SU-DHL-6 (cell line): Measurements from ENCODE around the gene PRPS2.

Experiments used
- H2AFZ ChIP-seq: fragments of 200-600 bp; sonication (generic); 2 replicates; pipeline ENCODE4 v1.6.1; 2014; ENCODE audit warnings: low read depth, mild to moderate bottlenecking, moderate library complexity, mixed read lengths, antibody characterized with exemption, low read length; ENCODE audit not compliant: severe bottlenecking
- H3F3A ChIP-seq: fragments of 200-600 bp; shearing (Covaris generic); 2 replicates; pipeline ENCODE4 v1.6.0; 2016; ENCODE audit warnings: antibody characterized with exemption, mild to moderate bottlenecking; ENCODE audit not compliant: insufficient read depth
- H3K27ac ChIP-seq: fragments of 200-600 bp; sonication (generic); 2 replicates; pipeline ENCODE4 v1.5.1; 2016; ENCODE audit warnings: low read depth, mild to moderate bottlenecking, low read length, moderate library complexity, mixed read lengths
- H3K27me3 ChIP-seq: fragments of 200-600 bp; sonication (generic), shearing (Covaris generic); 2 replicates; pipeline ENCODE4 v1.6.0; 2014; ENCODE audit warnings: mild to moderate bottlenecking, low read length
- H3K36me3 ChIP-seq: fragments of 200-600 bp; sonication (generic); 2 replicates; pipeline ENCODE4 v1.6.1; 2014; ENCODE audit warnings: mild to moderate bottlenecking, low read length, mixed read lengths
- H3K4me2 ChIP-seq: fragments of 300-600, 200-600 bp; shearing (Covaris generic), sonication (generic); 2 replicates; pipeline ENCODE4 v1.6.0; 2014; ENCODE audit warnings: low read length, low read depth, mild to moderate bottlenecking; ENCODE audit not compliant: poor library complexity, severe bottlenecking
- H3K4me3 ChIP-seq: fragments of 200-600 bp; sonication (generic); 2 replicates; pipeline ENCODE4 v1.5.1; 2014; ENCODE audit warnings: antibody characterized with exemption, low read length, mild to moderate bottlenecking, mixed read lengths; ENCODE audit not compliant: insufficient read depth, poor library complexity, severe bottlenecking
- H3K79me2 ChIP-seq: fragments of 200-600 bp; sonication (generic); 2 replicates; pipeline ENCODE4 v1.6.1; 2014; ENCODE audit warnings: mild to moderate bottlenecking, low read length, moderate library complexity; ENCODE audit not compliant: insufficient read depth
- H3K9ac ChIP-seq: fragments of 200-600 bp; sonication (generic); 2 replicates; pipeline ENCODE4 v1.7.0; 2014; ENCODE audit warnings: mild to moderate bottlenecking, low read length
- H3K9me2 ChIP-seq: fragments of 200-600 bp; sonication (generic); replicated peaks from 2 replicates; pipeline ENCODE4 v1.6.1; 2014; ENCODE audit warnings: low read length; ENCODE audit not compliant: insufficient read depth
- H3K9me3 ChIP-seq: fragments of 200-600 bp; sonication (generic); 2 replicates; pipeline ENCODE4 v1.6.1; 2014; ENCODE audit warnings: low read length, mixed read lengths; ENCODE audit not compliant: insufficient read depth
- H4K20me1 ChIP-seq: fragments of 200-600 bp; sonication (generic); 2 replicates; pipeline ENCODE4 v1.6.1; 2014; ENCODE audit warnings: low read depth, mild to moderate bottlenecking, antibody characterized with exemption, low read length, moderate library complexity, mixed read lengths
- EZH2phosphoT487 ChIP-seq: fragments of 200-600 bp; sonication (generic), shearing (Covaris generic); conservative IDR thresholded peaks from 2 replicates; pipeline ENCODE4 v1.6.1; 2018; ENCODE audit warnings: mild to moderate bottlenecking, antibody characterized with exemption, low read length, moderate library complexity, mixed read lengths
- TF ChIP-seq, protein P1 (sequence below): fragments of 200-600 bp; sonication (generic); IDR thresholded peaks from one replicate; pipeline ENCODE4 v1.5.1; 2017; ENCODE audit warnings: antibody characterized with exemption, mild to moderate bottlenecking, low read length, moderate library complexity; ENCODE audit not compliant: insufficient read depth, poor library complexity, severe bottlenecking

Gene PRPS2

DNA sequence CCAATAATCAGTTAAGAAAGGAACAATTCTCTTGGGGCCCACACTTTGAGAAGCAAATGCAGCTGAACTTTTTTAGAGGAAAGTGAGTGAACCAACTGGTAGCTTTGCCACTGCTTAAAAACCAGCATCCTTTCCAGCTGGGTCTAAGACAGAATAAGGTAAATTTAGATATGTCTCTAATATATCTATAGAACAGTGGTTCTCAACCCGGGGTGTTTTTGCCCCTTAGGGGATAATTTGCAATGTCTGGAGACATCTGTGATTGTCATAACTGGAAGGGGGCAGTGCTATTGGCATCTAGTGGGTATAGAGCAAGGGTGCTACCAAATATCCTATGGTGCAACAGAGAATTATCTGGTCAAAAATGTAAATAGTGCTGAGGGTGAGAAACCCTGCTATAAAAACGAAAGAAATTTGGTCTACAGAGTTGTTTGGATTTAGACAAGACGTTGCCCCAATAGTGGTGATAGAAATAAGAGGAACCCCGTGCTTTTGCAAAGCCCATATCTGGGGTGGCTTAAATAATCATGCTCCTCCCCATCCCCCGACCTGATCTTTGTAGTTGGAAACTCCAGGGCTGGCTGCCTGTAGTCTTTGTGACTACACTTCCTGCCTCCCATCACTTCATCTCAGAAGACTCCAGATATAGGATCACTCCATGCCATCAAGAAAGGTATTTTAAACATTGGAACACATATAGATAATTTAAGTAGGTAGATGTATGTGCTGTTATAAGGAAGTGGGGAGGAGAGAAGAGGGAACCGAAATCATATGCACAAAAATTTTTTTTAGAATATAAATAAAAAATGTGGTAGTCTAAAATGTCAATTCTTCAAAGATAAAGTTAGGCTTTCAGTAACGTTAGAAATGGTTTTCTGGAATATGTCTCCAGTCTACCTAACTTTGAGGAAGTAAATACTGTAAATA lies 75.5 kb downstream of the PRPS2 start, which contains the start of gene TLR7:
TSS of gene TLR7 (plus strand) at position 622 of the 927 bp plus-strand sequence. CDS start 507 bp downstream, outside the sequence.
- Histone ChIP-seq H3K9me2 (no peaks in the 10 kb centered on the region), H3K9me3 (no peaks in the 10 kb centered on the region), H3K27me3 (no peaks in the 10 kb centered on the region), H3K79me2 (no peaks in the 10 kb centered on the region), H3K36me3 (no peaks in the 10 kb centered on the region), H3K27ac (peak within 1 kb of the TSS; percentile 23; the same call in 1 of the 2 replicates), H2AFZ (peak within 1 kb of the TSS; percentile 31), H4K20me1 (no peaks in the 10 kb centered on the region), H3K9ac (0 out of 2 replicates have a peak within 1 kb of the TSS, but pooled peaks have one; percentile 22), H3K4me2 (peak within 1 kb of the TSS; percentile 54), H3F3A (no peaks in the 10 kb centered on the region), H3K4me3 (peak within 1 kb of the TSS; percentile 29)
- TF ChIP-seq, protein P1, sequence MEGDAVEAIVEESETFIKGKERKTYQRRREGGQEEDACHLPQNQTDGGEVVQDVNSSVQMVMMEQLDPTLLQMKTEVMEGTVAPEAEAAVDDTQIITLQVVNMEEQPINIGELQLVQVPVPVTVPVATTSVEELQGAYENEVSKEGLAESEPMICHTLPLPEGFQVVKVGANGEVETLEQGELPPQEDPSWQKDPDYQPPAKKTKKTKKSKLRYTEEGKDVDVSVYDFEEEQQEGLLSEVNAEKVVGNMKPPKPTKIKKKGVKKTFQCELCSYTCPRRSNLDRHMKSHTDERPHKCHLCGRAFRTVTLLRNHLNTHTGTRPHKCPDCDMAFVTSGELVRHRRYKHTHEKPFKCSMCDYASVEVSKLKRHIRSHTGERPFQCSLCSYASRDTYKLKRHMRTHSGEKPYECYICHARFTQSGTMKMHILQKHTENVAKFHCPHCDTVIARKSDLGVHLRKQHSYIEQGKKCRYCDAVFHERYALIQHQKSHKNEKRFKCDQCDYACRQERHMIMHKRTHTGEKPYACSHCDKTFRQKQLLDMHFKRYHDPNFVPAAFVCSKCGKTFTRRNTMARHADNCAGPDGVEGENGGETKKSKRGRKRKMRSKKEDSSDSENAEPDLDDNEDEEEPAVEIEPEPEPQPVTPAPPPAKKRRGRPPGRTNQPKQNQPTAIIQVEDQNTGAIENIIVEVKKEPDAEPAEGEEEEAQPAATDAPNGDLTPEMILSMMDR, result no peak
- no peak for TF ChIP-seq EZH2phosphoT487

DNA sequence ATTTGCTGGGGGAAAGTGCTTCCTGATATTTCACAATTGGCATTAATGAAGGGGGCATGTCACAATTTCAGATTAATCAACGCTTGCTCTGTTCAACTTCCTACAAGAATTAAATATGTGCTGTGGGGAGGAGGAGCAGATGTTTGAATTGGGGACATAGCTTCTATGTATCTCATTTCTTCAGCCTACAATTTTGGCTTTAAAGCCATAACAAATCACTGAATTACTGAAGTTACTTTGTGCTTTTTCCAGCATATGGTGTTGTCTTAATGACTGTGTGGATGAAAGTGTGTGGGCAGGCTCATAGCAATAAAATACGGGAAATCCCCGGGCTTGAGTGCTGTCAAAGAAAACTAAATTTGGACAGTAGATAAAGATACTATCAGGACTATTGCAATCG lies 76.5 kb downstream of the PRPS2 start:
- H3K4me2 ChIP-seq, result peak overlapping the region; percentile 54
- no peaks in the 10 kb centered on the region for H3F3A ChIP-seq
- no peaks in the 10 kb centered on the region for H3K9me2 ChIP-seq
- H3K4me3 ChIP-seq, result peak overlapping the region; percentile 29
- H3K27me3 ChIP-seq, result no peaks in the 10 kb centered on the region
- H2AFZ ChIP-seq, result no peak overlapping the region
- no peaks in the 10 kb centered on the region for H3K79me2 ChIP-seq
- no peaks in the 10 kb centered on the region for H3K9me3 ChIP-seq
- H3K9ac ChIP-seq, result 0 out of 2 replicates have a peak overlapping the region, but pooled peaks have one; percentile 22
- no peak for TF ChIP-seq EZH2phosphoT487
- TF ChIP-seq, protein P1, result no peak
- no peaks in the 10 kb centered on the region for H3K36me3 ChIP-seq
- H3K27ac ChIP-seq, result no peak overlapping the region
- no peaks in the 10 kb centered on the region for H4K20me1 ChIP-seq

DNA sequence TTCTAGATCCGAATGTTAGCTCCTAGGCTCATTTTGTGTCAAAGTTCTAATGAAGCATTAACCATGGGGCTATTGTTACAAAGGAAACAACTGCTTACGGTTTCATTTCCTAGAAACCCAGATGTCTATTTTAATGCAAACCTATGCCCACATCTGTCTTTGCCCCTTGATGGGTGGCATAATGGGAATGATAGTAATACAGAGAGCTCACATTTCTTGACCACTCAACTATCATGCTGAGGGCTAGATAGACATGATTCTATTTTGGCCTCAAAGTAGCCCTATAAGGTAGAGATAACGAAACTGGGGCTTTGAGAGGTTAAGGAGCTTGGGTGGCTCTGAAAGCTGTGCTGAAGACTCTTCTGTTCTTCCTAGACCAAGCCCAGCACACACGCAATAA lies 77.5 kb downstream of the PRPS2 start:
- H3K4me3 ChIP-seq, result no peak overlapping the region
- H3F3A ChIP-seq, result no peaks in the 10 kb centered on the region
- peak overlapping the region; percentile 54 for H3K4me2 ChIP-seq
- no peak for TF ChIP-seq EZH2phosphoT487
- TF ChIP-seq, protein P1, result no peak
- no peak overlapping the region for H3K27ac ChIP-seq
- no peak overlapping the region for H2AFZ ChIP-seq
- no peaks in the 10 kb centered on the region for H3K79me2 ChIP-seq
- H4K20me1 ChIP-seq, result no peaks in the 10 kb centered on the region
- no peaks in the 10 kb centered on the region for H3K27me3 ChIP-seq
- no peak overlapping the region for H3K9ac ChIP-seq
- no peaks in the 10 kb centered on the region for H3K9me3 ChIP-seq
- no peaks in the 10 kb centered on the region for H3K36me3 ChIP-seq
- no peaks in the 10 kb centered on the region for H3K9me2 ChIP-seq
